Activated CD4-positive, alpha-beta T cell treated with anti-CD3 and anti-CD28 coated beads, Interleukin-2, amount 10 ng/mL, durations not matched to agents 7 days and 5 days (primary cell): ENCODE measurements around the gene RAB9A. TPM values are rescaled to one million over a fixed set of nuclear protein-coding genes. Genes with fewer than 3 reads are reported as not detected.
"Not testable (repeated sequence)": the region's sequence is repeated elsewhere in the genome, so short reads cannot be mapped to it uniquely, and the experiment has no call there.

Experiments
- CTCF ChIA-PET: fragments of 350-600 bp; sonication (Branson Sonifier 250); formaldehyde crosslinking; loops from one replicate; lab custom pipeline; 2021; ENCODE audit warnings: antibody characterized with exemption; lab: Charles Lee
- POLR2A ChIA-PET: fragments of 350-600 bp; sonication (Branson Sonifier 250); formaldehyde crosslinking; loops from one replicate; lab custom pipeline; 2021; ENCODE audit warnings: antibody characterized with exemption; lab: Charles Lee
- DNase-seq: peaks from one replicate; pipeline ENCODE4 v3.0.0-alpha.2; 2020
- H3K27ac Mint-ChIP-seq: one replicate; pipeline ENCODE4 v1.8.0; 2021; ENCODE audit warnings: mild to moderate bottlenecking, moderate library complexity, mixed read lengths
- H3K27me3 Mint-ChIP-seq: one replicate; pipeline ENCODE4 v1.8.0; 2021; ENCODE audit warnings: mixed read lengths
- H3K36me3 Mint-ChIP-seq: one replicate; pipeline ENCODE4 v1.8.0; 2021; ENCODE audit warnings: low read depth, mixed read lengths
- H3K4me1 Mint-ChIP-seq: one replicate; pipeline ENCODE4 v1.8.0; 2021; ENCODE audit warnings: mixed read lengths
- H3K4me3 Mint-ChIP-seq: one replicate; pipeline ENCODE4 v1.8.0; 2021; ENCODE audit warnings: mild to moderate bottlenecking, moderate library complexity, mixed read lengths
- H3K9me3 Mint-ChIP-seq: one replicate; pipeline ENCODE4 v1.8.0; 2021; ENCODE audit warnings: mixed read lengths
- total RNA-seq, 2 experiments: library from RNA; stranded (reverse); gene quantifications; one replicate each; pipeline ENCODE4 v1.2.3, GENCODE V29; 2021

RAB9A gene
- total RNA-seq, 2 experiments from 2014 or later = 9.1 to 10.9 TPM

DNA sequence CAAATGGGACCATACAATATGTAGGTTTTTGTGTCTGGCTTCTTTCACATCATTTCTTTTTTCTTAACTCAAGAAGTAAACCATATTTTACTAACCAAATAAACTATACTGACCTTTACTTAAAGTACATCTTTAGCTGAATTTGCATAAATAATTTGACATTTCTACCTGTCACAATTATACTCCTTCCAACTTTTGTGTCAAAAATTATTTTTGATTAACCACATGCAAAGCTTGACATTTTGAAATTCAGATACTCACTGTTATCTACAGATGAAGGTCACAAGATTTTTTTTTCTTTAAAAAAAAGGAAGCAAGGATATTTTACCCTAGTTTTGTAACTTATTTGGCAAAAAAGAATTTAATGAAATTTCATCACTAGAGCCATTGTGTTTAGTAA is 12.0 kb upstream of the RAB9A start:
- Mint-ChIP-seq H3K4me3 (no peak overlapping the region), H3K27ac (no peak overlapping the region), H3K36me3 (peaks cover 3% of the 10 kb centered on the region), H3K9me3 (no peaks in the 10 kb centered on the region), H3K27me3 (no peaks in the 10 kb centered on the region), H3K4me1 (no peaks in the 10 kb centered on the region)
- ChIA-PET POLR2A (no interaction called here), CTCF (no interaction called here)
- no peak for DNase-seq

- H3K9me3 Mint-ChIP-seq, DNase-seq, H3K36me3 Mint-ChIP-seq, H3K4me3 Mint-ChIP-seq, CTCF ChIA-PET, H3K27ac Mint-ChIP-seq, H3K27me3 Mint-ChIP-seq, POLR2A ChIA-PET, H3K4me1 Mint-ChIP-seq: not testable (repeated sequence)
Observed at GRCh38 chrX:13679700-13680099, 9.2 kb upstream of the RAB9A start.

DNA sequence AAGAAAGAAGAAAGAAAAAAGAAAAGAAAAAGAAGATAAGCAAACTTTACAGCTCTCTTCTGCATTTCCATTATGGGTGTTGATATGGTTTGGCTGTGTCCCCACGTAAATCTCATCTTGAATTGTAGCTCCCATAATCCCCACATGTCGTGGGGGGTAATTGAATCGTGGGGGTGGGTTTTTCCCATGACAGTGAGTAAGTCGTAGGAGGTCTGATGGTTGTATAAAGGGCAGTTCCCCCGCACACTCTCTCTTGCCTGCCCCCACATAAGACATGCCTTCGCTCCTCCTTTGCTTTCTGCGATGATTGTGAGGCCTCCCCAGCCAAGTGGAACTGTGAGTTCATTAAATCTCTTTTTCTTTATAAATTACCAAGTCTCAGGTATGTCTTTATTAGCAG is 7.3 kb upstream of the RAB9A start:
- ChIA-PET POLR2A (no interaction called here), CTCF (no interaction called here)
- DNase-seq = no peak
- Mint-ChIP-seq H3K4me3 (no peak overlapping the region), H3K27me3 (no peaks in the 10 kb centered on the region), H3K27ac (no peak overlapping the region), H3K4me1 (no peaks in the 10 kb centered on the region), H3K36me3 (peaks cover 3% of the 10 kb centered on the region), H3K9me3 (no peaks in the 10 kb centered on the region)

DNA sequence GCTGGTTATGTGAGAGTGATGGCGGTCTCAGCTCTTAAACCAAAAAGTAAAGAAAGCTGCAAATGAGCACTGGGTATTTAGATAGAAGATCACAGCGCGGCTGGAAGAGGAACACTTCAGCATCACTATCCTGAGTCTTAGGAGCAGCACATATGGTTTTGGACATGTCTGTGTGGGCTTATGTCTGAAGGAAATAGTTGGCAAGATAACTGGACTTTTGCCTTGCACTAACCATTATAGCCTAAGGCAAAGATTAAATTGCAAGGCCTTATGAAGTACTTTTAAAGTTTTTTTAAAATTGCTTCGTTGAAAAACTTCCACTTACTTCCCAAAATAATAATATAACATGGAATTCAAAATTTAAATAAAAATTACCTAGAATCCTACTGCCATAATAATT is 4.6 kb upstream of the RAB9A start:
- Mint-ChIP-seq H3K27me3 (no peaks in the 10 kb centered on the region), H3K4me1 (peaks cover 10% of the 10 kb centered on the region), H3K27ac (no peak overlapping the region), H3K9me3 (no peaks in the 10 kb centered on the region), H3K36me3 (peaks cover under 1% of the 10 kb centered on the region), H3K4me3 (no peak overlapping the region)
- ChIA-PET CTCF (no interaction called here), POLR2A (no interaction called here)
- DNase-seq = no peak

GRCh38 chrX:13685126-13685763 is 3.7 kb upstream of the RAB9A start:
- Mint-ChIP-seq H3K36me3 (no peaks in the 10 kb centered on the region), H3K4me3 (no peak overlapping the region), H3K27me3 (no peaks in the 10 kb centered on the region), H3K4me1 (peaks cover 14% of the 10 kb centered on the region), H3K27ac (no peak overlapping the region), H3K9me3 (no peaks in the 10 kb centered on the region)
- CTCF ChIA-PET = no interaction called here
- POLR2A ChIA-PET = no interaction called here
- DNase-seq = no peak

GRCh38 chrX:13687203-13687602 is 1.7 kb upstream of the RAB9A start:
- Mint-ChIP-seq H3K4me1 (peaks cover 25% of the 10 kb centered on the region), H3K4me3 (no peak overlapping the region), H3K36me3 (peaks cover 1% of the 10 kb centered on the region), H3K27me3 (no peaks in the 10 kb centered on the region), H3K27ac (no peak overlapping the region), H3K9me3 (no peaks in the 10 kb centered on the region)
- ChIA-PET POLR2A (no interaction called here), CTCF (interaction anchor here (1.7 kb wide), 1 partner anchor 10 kb away, joined by 7 read pairs; no protein-coding TSS in a partner anchor)
- no peak for DNase-seq

GRCh38 chrX:13688384-13688957 is 457 bp upstream of the RAB9A start:
- ChIA-PET CTCF (interaction anchor here (1.0 to 1.5 kb wide), 2 partner anchors 23 to 36 kb away, joined by 3 to 4 read pairs; no protein-coding TSS in a partner anchor), POLR2A (no interaction called here)
- Mint-ChIP-seq H3K27ac (peak overlapping the region; percentile 94), H3K4me3 (peak overlapping the region; percentile 91), H3K9me3 (no peaks in the 10 kb centered on the region), H3K4me1 (peaks cover 37% of the 10 kb centered on the region), H3K36me3 (peaks cover 2% of the 10 kb centered on the region), H3K27me3 (no peaks in the 10 kb centered on the region)
- no peak for DNase-seq

DNA sequence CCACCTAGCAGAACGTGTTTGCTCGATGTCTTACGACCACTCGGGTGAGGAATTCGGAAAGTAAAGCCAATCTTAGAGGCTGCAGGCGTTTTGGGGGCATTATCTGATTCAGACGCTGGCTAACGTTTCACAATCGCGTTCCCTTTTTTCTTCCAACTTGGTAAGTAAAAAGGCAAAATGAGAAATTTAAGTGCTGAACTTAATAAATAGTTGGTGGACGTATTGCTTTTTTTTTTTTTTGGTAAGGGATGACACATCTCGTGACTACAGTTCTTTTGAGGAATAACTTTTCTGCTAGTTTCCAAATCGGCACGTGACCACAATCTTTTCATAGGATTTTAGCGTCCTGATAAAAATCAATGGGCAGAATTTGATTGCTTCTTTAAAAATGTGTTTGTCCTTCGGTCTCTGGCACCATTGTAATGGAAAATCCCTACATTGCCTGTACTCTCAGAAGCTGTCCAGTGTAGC is 848 bp downstream of the RAB9A start:
- H3K4me3 Mint-ChIP-seq = peak overlapping the region; percentile 91
- peaks cover 43% of the 10 kb centered on the region for H3K4me1 Mint-ChIP-seq
- ChIA-PET CTCF (no interaction called here), POLR2A (no interaction called here)
- H3K27ac Mint-ChIP-seq = peak overlapping the region; percentile 94
- H3K36me3 Mint-ChIP-seq = peaks cover 5% of the 10 kb centered on the region
- no peak for DNase-seq
- no peaks in the 10 kb centered on the region for H3K9me3 Mint-ChIP-seq
- no peaks in the 10 kb centered on the region for H3K27me3 Mint-ChIP-seq

DNA sequence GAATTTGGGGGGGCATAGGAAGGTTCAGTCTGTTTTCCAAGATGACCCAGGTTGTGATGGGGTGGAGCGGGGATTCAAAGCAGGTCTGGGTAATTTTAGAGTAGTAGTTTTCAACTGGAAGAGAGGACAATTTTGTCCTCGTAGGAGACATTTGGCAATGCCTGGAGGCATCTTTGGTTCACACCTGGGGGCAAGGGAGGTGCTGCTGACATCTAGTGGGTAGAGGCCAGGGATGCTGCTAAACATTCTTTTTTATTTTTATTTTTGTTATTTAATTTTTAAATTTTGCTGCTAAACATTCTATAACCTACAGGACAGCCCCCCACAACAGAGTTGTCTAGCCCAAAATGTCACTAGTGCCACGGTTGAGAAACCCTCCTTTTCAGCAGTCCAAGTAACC is 1.9 kb downstream of the RAB9A start:
- H3K27me3 Mint-ChIP-seq = no peaks in the 10 kb centered on the region
- H3K4me3 Mint-ChIP-seq = peak overlapping the region; percentile 91
- ChIA-PET POLR2A (no interaction called here), CTCF (interaction anchor here (0.6 to 1.6 kb wide), 2 partner anchors 10 to 43 kb away, joined by 3 to 4 read pairs; no protein-coding TSS in a partner anchor)
- no peak for DNase-seq
- peaks cover 53% of the 10 kb centered on the region for H3K4me1 Mint-ChIP-seq
- H3K9me3 Mint-ChIP-seq = no peaks in the 10 kb centered on the region
- H3K27ac Mint-ChIP-seq = no peak overlapping the region
- peaks cover 5% of the 10 kb centered on the region for H3K36me3 Mint-ChIP-seq

- H3K36me3 Mint-ChIP-seq = peaks cover 7% of the 10 kb centered on the region
- H3K4me3 Mint-ChIP-seq = no peak overlapping the region
- ChIA-PET CTCF (interaction anchor here (0.8 to 1.6 kb wide), 3 partner anchors 8 to 691 kb away, joined by 3 read pairs; no protein-coding TSS in a partner anchor), POLR2A (no interaction called here)
- no peak for DNase-seq
- H3K27ac Mint-ChIP-seq = no peak overlapping the region
- no peaks in the 10 kb centered on the region for H3K27me3 Mint-ChIP-seq
- peaks cover 60% of the 10 kb centered on the region for H3K4me1 Mint-ChIP-seq
- H3K9me3 Mint-ChIP-seq = no peaks in the 10 kb centered on the region
Observed at GRCh38 chrX:13691841-13692371, 3.0 kb downstream of the RAB9A start.

- no peaks in the 10 kb centered on the region for H3K9me3 Mint-ChIP-seq
- H3K4me3 Mint-ChIP-seq = no peak overlapping the region
- H3K36me3 Mint-ChIP-seq = peaks cover 7% of the 10 kb centered on the region
- POLR2A ChIA-PET = no interaction called here
- no peaks in the 10 kb centered on the region for H3K27me3 Mint-ChIP-seq
- DNase-seq = no peak
- peaks cover 64% of the 10 kb centered on the region for H3K4me1 Mint-ChIP-seq
- H3K27ac Mint-ChIP-seq = no peak overlapping the region
- CTCF ChIA-PET = interaction anchor here (1.1 kb wide), 1 partner anchor 692 kb away, joined by 3 read pairs; no protein-coding TSS in a partner anchor
Observed at GRCh38 chrX:13692771-13693231, 3.9 kb downstream of the RAB9A start.

GRCh38 chrX:13693341-13693961 is 4.5 kb downstream of the RAB9A start:
- DNase-seq = no peak
- CTCF ChIA-PET = no interaction called here
- H3K4me1 Mint-ChIP-seq = peaks cover 58% of the 10 kb centered on the region
- POLR2A ChIA-PET = no interaction called here
- H3K36me3 Mint-ChIP-seq = peaks cover 7% of the 10 kb centered on the region
- H3K9me3 Mint-ChIP-seq = no peaks in the 10 kb centered on the region
- H3K4me3 Mint-ChIP-seq = no peak overlapping the region
- peak overlapping the region; percentile 48 for H3K27ac Mint-ChIP-seq
- no peaks in the 10 kb centered on the region for H3K27me3 Mint-ChIP-seq

GRCh38 chrX:13694359-13694758 is 5.4 kb downstream of the RAB9A start:
- Mint-ChIP-seq H3K9me3 (no peaks in the 10 kb centered on the region), H3K36me3 (peaks cover 7% of the 10 kb centered on the region), H3K27me3 (no peaks in the 10 kb centered on the region), H3K27ac (no peak overlapping the region), H3K4me3 (no peak overlapping the region), H3K4me1 (peaks cover 56% of the 10 kb centered on the region)
- POLR2A ChIA-PET = interaction anchor here (0.6 kb wide), 1 partner anchor 1981 kb away, joined by 3 read pairs; no protein-coding TSS in a partner anchor
- CTCF ChIA-PET = no interaction called here
- no peak for DNase-seq
